GM12878 (cell line): ENCODE data around the gene CRMP1. TPM values are rescaled to one million over a fixed set of nuclear protein-coding genes. Genes with fewer than 3 reads are reported as not detected.

ENCODE experiments used
- ATAC-seq: fragments of 200-7000 bp; cut with Tn5 transposase; 3 replicates; pipeline ENCODE4 v1.9.1; 2020; ENCODE audit warnings: mild to moderate bottlenecking, moderate library complexity
- BruUV-seq: library from RNA; stranded (reverse); fragments of 400-500 nt; replicated peaks from 2 replicates; lab custom pipeline; 2021; lab: Mats Ljungman, UMichigan
- CTCF ChIA-PET: fragments of 300-600 bp; sonication (Branson Sonifier 250); formaldehyde crosslinking; extraction: SDS; loops from one replicate; lab custom pipeline; 2021; ENCODE audit warnings: inconsistent platforms; lab: Yijun Ruan, JAX
- POLR2A ChIA-PET: fragments of 350-600 bp; formaldehyde crosslinking; extraction: SDS; loops from one replicate; lab custom pipeline; 2021; ENCODE audit warnings: inconsistent platforms; lab: Charles Lee
- RAD21 ChIA-PET: fragments of 300-600 bp; sonication (Branson Sonifier 250); formaldehyde crosslinking; loops from one replicate; lab custom pipeline; 2023; ENCODE audit warnings: antibody characterized with exemption; ENCODE audit not compliant: unreplicated experiment; lab: Charles Lee
- SMC1A ChIA-PET: fragments of 300-600 bp; sonication (Branson Sonifier 250); formaldehyde crosslinking; loops from one replicate; lab custom pipeline; 2023; ENCODE audit not compliant: unreplicated experiment, uncharacterized antibody; lab: Charles Lee
- DNase-seq: peaks from one replicate; pipeline ENCODE4 v3.0.0-alpha.2; 2011; ENCODE audit warnings: low read depth, low spot score
- FAIRE-seq: peaks from 3 replicates; lab custom pipeline; 2011; peaks lifted over from hg19 to GRCh38; lab: Jason Lieb, UNC
- H2AFZ ChIP-seq: 2 replicates; pipeline ENCODE4 v1.6.0; 2011; ENCODE audit warnings: low read depth, low read length, control low read depth; ENCODE audit not compliant: control insufficient read depth
- H3K27ac ChIP-seq: 2 replicates; pipeline ENCODE4 v1.5.1; 2011; ENCODE audit warnings: control low read depth; ENCODE audit not compliant: control insufficient read depth, insufficient read depth
- H3K27me3 ChIP-seq, 2 experiments: replicated peaks in 1 of 2; 2 replicates each; pipeline versions ENCODE4 v1.6.0 to v1.6.1; 2011; ENCODE audit warnings: low read length in 1 of 2; ENCODE audit not compliant: control insufficient read depth in 2 of 2, insufficient read depth in 2 of 2
- H3K36me3 ChIP-seq, 2 experiments: 2 replicates each; pipeline ENCODE4 v1.5.1; 2011; ENCODE audit warnings: low read length in 1 of 2; ENCODE audit not compliant: control insufficient read depth in 2 of 2, insufficient read depth in 2 of 2
- H3K4me1 ChIP-seq: 2 replicates; pipeline ENCODE4 v1.6.1; 2011; ENCODE audit warnings: mild to moderate bottlenecking, low read length, moderate library complexity, mixed read lengths; ENCODE audit not compliant: control insufficient read depth, insufficient read depth
- H3K4me2 ChIP-seq: 2 replicates; pipeline ENCODE4 v1.6.0; 2011; ENCODE audit warnings: control low read depth; ENCODE audit not compliant: control insufficient read depth, insufficient read depth
- H3K4me3 ChIP-seq: fragments of 200-600 bp; sonication (generic); 2 replicates; pipeline ENCODE4 v1.5.1; 2016
- H3K79me2 ChIP-seq: 2 replicates; pipeline ENCODE4 v1.6.0; 2011; ENCODE audit warnings: low read length; ENCODE audit not compliant: control insufficient read depth, insufficient read depth
- H3K9ac ChIP-seq: 2 replicates; pipeline ENCODE4 v1.8.0; 2011; ENCODE audit warnings: low read length, control low read depth, mixed read lengths; ENCODE audit not compliant: control insufficient read depth, insufficient read depth
- H3K9me3 ChIP-seq: replicated peaks from 3 replicates; pipeline ENCODE4 v1.5.1; 2011; ENCODE audit warnings: mild to moderate bottlenecking, low read length; ENCODE audit not compliant: control insufficient read depth, insufficient read depth
- H4K20me1 ChIP-seq: 2 replicates; pipeline ENCODE4 v1.6.0; 2011; ENCODE audit not compliant: control insufficient read depth, insufficient read depth
- BCLAF1 ChIP-seq: fragments of 450-650 bp; IDR thresholded peaks from 2 replicates; pipeline ENCODE4 v1.6.1; 2017; ENCODE audit warnings: antibody characterized with exemption, mild to moderate bottlenecking, moderate library complexity
- CBX5 ChIP-seq: sonication (generic); IDR thresholded peaks from 2 replicates; pipeline ENCODE4 v1.6.1; 2016; ENCODE audit warnings: low read depth, moderate library complexity, mild to moderate bottlenecking, inconsistent platforms
- CREB1 ChIP-seq: IDR thresholded peaks from 2 replicates; pipeline ENCODE4 v1.6.1; 2012; ENCODE audit warnings: low read depth, mild to moderate bottlenecking, inconsistent platforms
- EZH2 ChIP-seq: IDR thresholded peaks from 2 replicates; pipeline ENCODE4 v1.6.1; 2012; ENCODE audit warnings: low read depth, mild to moderate bottlenecking, control low read depth, inconsistent platforms, low read length, borderline replicate concordance; ENCODE audit not compliant: control insufficient read depth
- HDAC2 ChIP-seq: fragments of 200-600 bp; sonication (generic); IDR thresholded peaks from 2 replicates; pipeline ENCODE4 v1.6.1; 2017
- IRF4 ChIP-seq: IDR thresholded peaks from 2 replicates; pipeline ENCODE4 v1.6.1; 2011; ENCODE audit warnings: low read depth, low read length
- JUND ChIP-seq: IDR thresholded peaks from 2 replicates; pipeline ENCODE4 v1.6.1; 2012; ENCODE audit warnings: low read depth, mild to moderate bottlenecking, low read length, improper control_type of control experiment, moderate library complexity
- NR2C2 ChIP-seq: IDR thresholded peaks from 2 replicates; pipeline ENCODE4 v1.6.1; 2011; ENCODE audit warnings: borderline replicate concordance, low read depth; ENCODE audit not compliant: control insufficient read depth, insufficient read length
- RAD21 ChIP-seq: IDR thresholded peaks from 2 replicates; pipeline ENCODE4 v1.6.1; 2011; ENCODE audit warnings: mild to moderate bottlenecking, low read depth, low read length, moderate library complexity; ENCODE audit not compliant: insufficient read depth
- RB1 ChIP-seq: fragments of 450-650 bp; formaldehyde crosslinking; IDR thresholded peaks from 2 replicates; pipeline ENCODE4 v1.6.1; 2017; ENCODE audit warnings: mild to moderate bottlenecking, borderline replicate concordance
- SP1 ChIP-seq: IDR thresholded peaks from one replicate; pipeline ENCODE4 v1.6.1; 2011; ENCODE audit warnings: low read depth, low read length
- SRF ChIP-seq, 2 experiments: IDR thresholded peaks; 2 replicates each; pipeline ENCODE4 v1.6.1; 2011; ENCODE audit warnings: low read depth in 2 of 2, low read length in 2 of 2, mild to moderate bottlenecking in 1 of 2, moderate library complexity in 1 of 2
- STAT3 ChIP-seq: IDR thresholded peaks from 2 replicates; pipeline ENCODE4 v1.6.1; 2011; ENCODE audit warnings: low read depth, low read length, improper control_type of control experiment
- YBX1 ChIP-seq: fragments of 450-650 bp; IDR thresholded peaks from 2 replicates; pipeline ENCODE4 v1.6.1; 2016; ENCODE audit warnings: antibody characterized with exemption
- ZBED1 ChIP-seq: IDR thresholded peaks from 2 replicates; pipeline ENCODE4 v1.6.1; 2016; ENCODE audit warnings: borderline replicate concordance
- ZNF384 ChIP-seq: IDR thresholded peaks from 2 replicates; pipeline ENCODE4 v1.6.1; 2012; ENCODE audit warnings: low read depth, mild to moderate bottlenecking, low read length, improper control_type of control experiment, borderline replicate concordance
- ZSCAN29 ChIP-seq: fragments of 450-650 bp; IDR thresholded peaks from 2 replicates; pipeline ENCODE4 v1.6.1; 2017; ENCODE audit warnings: mild to moderate bottlenecking, moderate library complexity
- WGBS: methylation state at CpG from one replicate; pipeline ENCODE4 v1.1.6; 2016; ENCODE audit warnings: low lambda C conversion rate; ENCODE audit not compliant: insufficient replicate concordance, insufficient coverage; ENCODE audit errors: missing lambda C conversion rate; 5-methylcytosine and 5-hydroxymethylcytosine counted together
- in situ Hi-C: fragments of 300-500 bp; cut with MboI; formaldehyde crosslinking; loops from 9 replicates; pipeline ENCODE4 v1.14.3; 2018; ENCODE audit warnings: mixed read lengths
- intact Hi-C: fragments of 100-400 bp; cut with micrococcal nuclease; formaldehyde crosslinking; loops from one replicate; pipeline ENCODE4 v1.14.2; 2022; ENCODE audit not compliant: unreplicated experiment
- polyA plus RNA-seq, 11 experiments: library from polyadenylated mRNA; depleted of rRNA in 4 of 11; unstranded in 6 of 11; stranded (reverse) in 5 of 11; fragments of >200 nt; fragmentation: Nextera tagmentation in 4 of 11; fragmentation: Illumina TruSeq in 1 of 11; extraction: Ambion mirVana in 4 of 11; extraction: Trizol in 1 of 11; gene quantifications; 1 replicate in 1 of 11; 2 replicates in 10 of 11; pipeline versions ENCODE4 v1.2.1 to v1.2.3, GENCODE V29; 2011 to 2016; ENCODE audit warnings: inconsistent platforms in 2 of 11, missing spikeins in 2 of 11, low read depth in 1 of 11
- total RNA-seq, 4 experiments: library from RNA; depleted of rRNA in 3 of 4; stranded (reverse); fragments of >200 nt in 3 of 4; fragmentation: Illumina TruSeq in 1 of 4; extraction: Trizol in 1 of 4; gene quantifications; 2 replicates each; pipeline versions ENCODE4 v1.2.1 to v1.2.3, GENCODE V29; 2013 to 2021
- TF ChIP-seq, protein P1 (sequence below): fragments of 450-650 bp; IDR thresholded peaks from 2 replicates; pipeline ENCODE4 v1.6.1; 2016; ENCODE audit warnings: mild to moderate bottlenecking
- TF ChIP-seq, protein P2 (sequence below): fragments of 450-650 bp; IDR thresholded peaks from 2 replicates; pipeline ENCODE4 v1.6.1; 2018; ENCODE audit warnings: mild to moderate bottlenecking, low read depth, moderate library complexity; ENCODE audit not compliant: partially characterized antibody

The CRMP1 gene
- total and polyA plus RNA-seq, 10 of the 15 experiments (the other 5 are each of a cell fraction or from before 2014, with no cell fraction given) = 0.03 to 1.4 (median 0.12) TPM; not detected in 2

GRCh38 chr4:5828005-5828391 is 64.9 kb downstream of the CRMP1 start:
- in situ Hi-C loops = no loop called here
- CTCF ChIA-PET = no interaction called here
- Histone ChIP-seq H3K79me2 (no peaks in the 10 kb centered on the region), H2AFZ (no peak overlapping the region), H3K4me2 (no peak overlapping the region), H3K27ac (no peak overlapping the region)
- DNase-seq (no peak), FAIRE-seq (no peak)
- 40% methylated on average over 8 of the region's 11 CpGs for WGBS
- POLR2A ChIA-PET = no interaction called here
- TF ChIP-seq BCLAF1 (no peak), SRF (IDR thresholded peaks at IDR 0.05; ENCODE audit: low read depth in 2 of 2, low read length in 2 of 2) (no peak), IRF4 (no peak), NR2C2 (no peak), ZSCAN29 (no peak), SP1 (no peak), CBX5 (no peak), RB1 (no peak), HDAC2 (no peak), EZH2 (no peak), RAD21 (no peak), ZNF384 (no peak), STAT3 (no peak), CREB1 (no peak), JUND (no peak), YBX1 (no peak), ZBED1 (no peak)
- TF ChIP-seq, protein P1, sequence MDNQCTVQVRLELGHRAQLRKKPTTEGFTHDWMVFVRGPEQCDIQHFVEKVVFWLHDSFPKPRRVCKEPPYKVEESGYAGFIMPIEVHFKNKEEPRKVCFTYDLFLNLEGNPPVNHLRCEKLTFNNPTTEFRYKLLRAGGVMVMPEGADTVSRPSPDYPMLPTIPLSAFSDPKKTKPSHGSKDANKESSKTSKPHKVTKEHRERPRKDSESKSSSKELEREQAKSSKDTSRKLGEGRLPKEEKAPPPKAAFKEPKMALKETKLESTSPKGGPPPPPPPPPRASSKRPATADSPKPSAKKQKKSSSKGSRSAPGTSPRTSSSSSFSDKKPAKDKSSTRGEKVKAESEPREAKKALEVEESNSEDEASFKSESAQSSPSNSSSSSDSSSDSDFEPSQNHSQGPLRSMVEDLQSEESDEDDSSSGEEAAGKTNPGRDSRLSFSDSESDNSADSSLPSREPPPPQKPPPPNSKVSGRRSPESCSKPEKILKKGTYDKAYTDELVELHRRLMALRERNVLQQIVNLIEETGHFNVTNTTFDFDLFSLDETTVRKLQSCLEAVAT = no peak
- TF ChIP-seq, protein P2, sequence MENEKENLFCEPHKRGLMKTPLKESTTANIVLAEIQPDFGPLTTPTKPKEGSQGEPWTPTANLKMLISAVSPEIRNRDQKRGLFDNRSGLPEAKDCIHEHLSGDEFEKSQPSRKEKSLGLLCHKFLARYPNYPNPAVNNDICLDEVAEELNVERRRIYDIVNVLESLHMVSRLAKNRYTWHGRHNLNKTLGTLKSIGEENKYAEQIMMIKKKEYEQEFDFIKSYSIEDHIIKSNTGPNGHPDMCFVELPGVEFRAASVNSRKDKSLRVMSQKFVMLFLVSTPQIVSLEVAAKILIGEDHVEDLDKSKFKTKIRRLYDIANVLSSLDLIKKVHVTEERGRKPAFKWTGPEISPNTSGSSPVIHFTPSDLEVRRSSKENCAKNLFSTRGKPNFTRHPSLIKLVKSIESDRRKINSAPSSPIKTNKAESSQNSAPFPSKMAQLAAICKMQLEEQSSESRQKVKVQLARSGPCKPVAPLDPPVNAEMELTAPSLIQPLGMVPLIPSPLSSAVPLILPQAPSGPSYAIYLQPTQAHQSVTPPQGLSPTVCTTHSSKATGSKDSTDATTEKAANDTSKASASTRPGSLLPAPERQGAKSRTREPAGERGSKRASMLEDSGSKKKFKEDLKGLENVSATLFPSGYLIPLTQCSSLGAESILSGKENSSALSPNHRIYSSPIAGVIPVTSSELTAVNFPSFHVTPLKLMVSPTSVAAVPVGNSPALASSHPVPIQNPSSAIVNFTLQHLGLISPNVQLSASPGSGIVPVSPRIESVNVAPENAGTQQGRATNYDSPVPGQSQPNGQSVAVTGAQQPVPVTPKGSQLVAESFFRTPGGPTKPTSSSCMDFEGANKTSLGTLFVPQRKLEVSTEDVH = no peak
- TF ChIP-seq, all 136 proteins: peak for 0
- Histone ChIP-seq H3K36me3 (no peaks in the 10 kb centered on the region; a peak in 1 of 4 replicates), H3K9ac (no peak overlapping the region), H3K4me3 (no peak overlapping the region), H3K27me3 (no peaks in the 10 kb centered on the region), H3K9me3 (no peaks in the 10 kb centered on the region), H4K20me1 (no peaks in the 10 kb centered on the region), H3K4me1 (peaks cover 15% of the 10 kb centered on the region)
- ChIA-PET RAD21 (no interaction called here), SMC1A (no interaction called here)
- no TSS peak for BruUV-seq
- ATAC-seq = no peak
- intact Hi-C loops = loop anchor here (10.0 kb wide), 1 partner anchor 147 kb away; no protein-coding TSS in a partner anchor
